HepG2 (cell line): ENCODE measurements around the gene PEX14. TPM values are rescaled to one million over a fixed set of nuclear protein-coding genes. Genes with fewer than 3 reads are reported as not detected.

Experiments
- ATF7 ChIP-seq, 2 experiments: fragments of 450-650 bp in 1 of 2; sonication (generic) in 1 of 2; formaldehyde crosslinking in 1 of 2; IDR thresholded peaks; 2 replicates each; pipeline versions ENCODE4 v1.4.0 to v1.6.1; 2016 to 2020; ENCODE audit warnings: antibody characterized with exemption in 1 of 2, mild to moderate bottlenecking in 1 of 2, missing genetic modification reagents in 1 of 2
- EHMT2 ChIP-seq: fragments of 200-600 bp; sonication (generic); IDR thresholded peaks from 2 replicates; pipeline ENCODE4 v1.7.0; 2017; ENCODE audit warnings: antibody characterized with exemption, low read depth, low read length, borderline replicate concordance
- KMT2B ChIP-seq: IDR thresholded peaks from 2 replicates; pipeline ENCODE4 v1.6.1; 2016; ENCODE audit warnings: missing genetic modification reagents, missing compliant biosample characterization
- ZNF432 ChIP-seq: sonication (generic); formaldehyde crosslinking; IDR thresholded peaks from 2 replicates; pipeline ENCODE4 v1.5.0; 2020; ENCODE audit warnings: missing genetic modification reagents, mild to moderate bottlenecking, borderline replicate concordance
- ZNF674 ChIP-seq: sonication (generic); formaldehyde crosslinking; IDR thresholded peaks from 2 replicates; pipeline ENCODE4 v1.5.0; 2020; ENCODE audit warnings: low read depth, mild to moderate bottlenecking, missing genetic modification reagents
- polyA plus RNA-seq, 8 experiments: library from polyadenylated mRNA; depleted of rRNA in 3 of 8; stranded (reverse) in 7 of 8; unstranded in 1 of 8; fragments of >200 nt; fragmentation: Illumina TruSeq in 4 of 8; extraction: Trizol in 4 of 8; gene quantifications; 2 replicates each; pipeline versions ENCODE4 v1.2.1 to v1.2.3, GENCODE V29; 2011 to 2016; ENCODE audit warnings: low read depth in 4 of 8, missing spikeins in 1 of 8, mixed read lengths in 1 of 8; ENCODE audit not compliant: insufficient read depth in 1 of 8
- total RNA-seq, 5 experiments: library from RNA; depleted of rRNA; stranded (reverse); fragments of >200 nt; fragmentation: Illumina TruSeq; extraction: Trizol; gene quantifications; 2 replicates each; pipeline ENCODE4 v1.2.3, GENCODE V29; 2016; ENCODE audit warnings: low read depth in 1 of 5
- TF ChIP-seq, protein P1 (sequence below): sonication (generic); formaldehyde crosslinking; IDR thresholded peaks from 2 replicates; pipeline ENCODE4 v1.4.0; 2020; ENCODE audit warnings: mild to moderate bottlenecking, missing genetic modification reagents
- TF ChIP-seq, protein P2 (sequence below): sonication (generic); formaldehyde crosslinking; IDR thresholded peaks from 2 replicates; pipeline ENCODE4 v1.8.1; 2023; ENCODE audit warnings: missing genetic modification reagents, inconsistent platforms, borderline replicate concordance
- TF ChIP-seq, protein P3 (sequence below): sonication (generic); formaldehyde crosslinking; IDR thresholded peaks from 2 replicates; pipeline ENCODE4 v1.5.1; 2020; ENCODE audit warnings: missing genetic modification reagents, mild to moderate bottlenecking, borderline replicate concordance
- TF ChIP-seq, protein P4 (sequence below): IDR thresholded peaks from 2 replicates; pipeline ENCODE4 v1.6.1; 2018; ENCODE audit warnings: missing genetic modification reagents

The PEX14 gene
- total and polyA plus RNA-seq, 2 of the 13 experiments (the other 11 are each of a cell fraction or from before 2014, with no cell fraction given), result 6.5 to 9.9 TPM

DNA sequence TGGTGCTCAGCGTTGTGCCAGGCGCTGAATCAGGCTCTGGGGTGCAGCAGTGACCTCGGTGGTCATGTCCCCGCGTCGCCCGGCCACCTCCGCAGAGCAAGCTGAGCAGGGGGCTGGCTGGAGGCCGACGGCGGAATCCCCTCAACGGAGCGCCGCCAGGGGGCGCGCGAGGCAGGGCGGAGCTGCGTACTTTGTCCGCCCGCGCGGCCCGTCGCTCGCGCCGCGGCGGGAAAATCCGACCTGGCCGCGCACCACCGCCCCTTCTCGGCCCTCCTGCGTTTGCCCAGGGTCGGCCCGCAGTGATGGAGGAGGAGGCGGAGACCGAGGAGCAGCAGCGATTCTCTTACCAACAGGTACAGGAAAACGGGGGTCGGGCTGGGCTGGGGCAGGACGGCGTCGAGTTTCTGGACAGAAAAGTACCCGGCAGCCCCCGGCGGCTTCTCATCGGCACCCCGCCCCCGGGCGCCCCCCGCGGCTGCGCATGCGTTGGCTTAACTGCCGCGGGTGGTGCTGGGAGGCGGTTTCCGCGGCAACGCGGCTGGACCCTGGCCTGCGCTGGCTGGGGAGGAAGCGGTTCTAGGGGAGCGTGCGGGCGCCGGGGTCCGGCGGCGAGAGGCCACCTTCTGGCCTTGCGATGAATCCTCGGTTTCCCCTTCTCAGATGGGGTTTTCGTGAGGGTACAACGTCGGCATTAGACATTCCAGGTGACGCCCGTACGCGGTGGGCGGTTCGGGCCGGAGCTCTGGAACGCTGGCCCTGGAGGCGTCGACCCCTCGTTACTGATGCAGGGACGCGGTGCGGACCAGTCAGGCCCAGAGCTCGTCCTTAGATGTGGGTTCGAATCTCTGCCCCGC is 44.3 kb upstream of the PEX14 start, which contains the start of gene CENPS (continued):
- TF ChIP-seq, protein P1, sequence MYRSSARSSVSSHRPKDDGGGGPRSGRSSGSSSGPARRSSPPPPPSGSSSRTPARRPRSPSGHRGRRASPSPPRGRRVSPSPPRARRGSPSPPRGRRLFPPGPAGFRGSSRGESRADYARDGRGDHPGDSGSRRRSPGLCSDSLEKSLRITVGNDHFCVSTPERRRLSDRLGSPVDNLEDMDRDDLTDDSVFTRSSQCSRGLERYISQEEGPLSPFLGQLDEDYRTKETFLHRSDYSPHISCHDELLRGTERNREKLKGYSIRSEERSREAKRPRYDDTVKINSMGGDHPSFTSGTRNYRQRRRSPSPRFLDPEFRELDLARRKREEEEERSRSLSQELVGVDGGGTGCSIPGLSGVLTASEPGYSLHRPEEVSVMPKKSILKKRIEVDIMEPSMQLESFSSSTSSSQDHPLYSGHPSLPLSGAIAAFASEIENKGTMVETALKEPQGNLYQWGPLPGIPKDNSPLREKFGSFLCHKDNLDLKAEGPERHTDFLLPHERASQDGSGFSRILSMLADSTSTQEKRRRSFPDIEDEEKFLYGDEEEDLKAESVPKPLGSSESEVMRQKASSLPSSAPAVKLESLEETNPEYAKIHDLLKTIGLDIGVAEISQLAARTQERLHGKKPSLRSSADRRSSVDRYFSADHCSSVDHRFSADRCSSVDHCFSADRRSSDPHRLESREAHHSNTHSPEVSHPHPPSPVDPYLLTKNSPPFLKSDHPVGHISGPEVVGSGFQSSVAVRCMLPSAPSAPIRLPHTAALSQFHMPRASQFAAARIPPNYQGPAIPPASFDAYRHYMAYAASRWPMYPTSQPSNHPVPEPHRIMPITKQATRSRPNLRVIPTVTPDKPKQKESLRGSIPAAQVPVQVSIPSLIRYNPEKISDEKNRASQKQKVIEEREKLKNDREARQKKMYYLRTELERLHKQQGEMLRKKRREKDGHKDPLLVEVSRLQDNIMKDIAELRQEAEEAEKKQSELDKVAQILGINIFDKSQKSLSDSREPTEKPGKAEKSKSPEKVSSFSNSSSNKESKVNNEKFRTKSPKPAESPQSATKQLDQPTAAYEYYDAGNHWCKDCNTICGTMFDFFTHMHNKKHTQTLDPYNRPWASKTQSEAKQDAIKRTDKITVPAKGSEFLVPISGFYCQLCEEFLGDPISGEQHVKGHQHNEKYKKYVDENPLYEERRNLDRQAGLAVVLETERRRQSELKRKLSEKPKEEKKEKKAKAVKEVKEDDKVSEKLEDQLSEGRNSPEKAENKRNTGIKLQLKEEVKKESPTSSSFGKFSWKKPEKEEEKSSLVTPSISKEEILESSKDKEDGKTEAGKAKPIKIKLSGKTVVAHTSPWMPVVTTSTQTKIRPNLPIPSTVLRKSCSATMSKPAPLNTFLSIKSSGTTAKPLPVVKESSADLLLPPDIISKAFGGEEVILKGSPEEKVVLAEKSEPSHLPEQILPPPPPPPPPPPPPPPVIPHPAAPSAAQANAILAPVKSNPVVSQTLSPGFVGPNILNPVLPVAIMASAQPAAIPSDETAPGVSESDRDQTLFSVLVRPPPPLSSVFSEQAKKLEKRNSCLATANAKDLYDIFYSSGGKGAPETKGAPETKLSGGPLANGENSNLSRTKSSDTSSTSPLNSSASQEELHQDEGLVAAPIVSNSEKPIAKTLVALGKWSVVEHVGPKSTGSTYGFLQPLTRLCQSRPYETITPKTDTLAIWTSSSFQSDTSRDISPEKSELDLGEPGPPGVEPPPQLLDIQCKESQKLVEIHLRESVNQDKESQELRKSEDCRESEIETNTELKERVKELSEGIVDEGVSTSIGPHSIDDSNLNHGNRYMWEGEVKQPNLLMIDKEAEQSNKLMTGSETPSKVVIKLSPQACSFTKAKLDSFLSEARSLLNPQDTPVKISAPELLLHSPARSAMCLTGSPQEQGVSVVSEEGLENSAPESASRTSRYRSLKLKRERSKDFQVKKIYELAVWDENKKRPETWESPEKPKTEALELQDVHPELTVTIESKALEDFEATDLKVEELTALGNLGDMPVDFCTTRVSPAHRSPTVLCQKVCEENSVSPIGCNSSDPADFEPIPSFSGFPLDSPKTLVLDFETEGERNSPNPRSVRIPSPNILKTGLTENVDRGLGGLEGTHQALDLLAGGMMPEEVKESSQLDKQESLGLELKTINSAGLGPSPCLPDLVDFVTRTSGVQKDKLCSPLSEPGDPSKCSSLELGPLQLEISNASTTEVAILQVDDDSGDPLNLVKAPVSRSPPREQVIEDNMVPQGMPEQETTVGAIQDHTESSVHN (CRISPR knock-in tag), result no peak
- TF ChIP-seq KMT2B (CRISPR knock-in tag) (peak; percentile 85), EHMT2 (no peak), ZNF674 (CRISPR knock-in tag) (0 out of 2 replicates have a peak, but pooled peaks have one; percentile 41), ATF7 (IDR thresholded peaks at IDR 0.05) (no peak), ATF7 (CRISPR knock-in tag; IDR thresholded peaks at IDR 0.05) (no peak), ZNF432 (CRISPR knock-in tag) (no peak)
- TF ChIP-seq, protein P2, sequence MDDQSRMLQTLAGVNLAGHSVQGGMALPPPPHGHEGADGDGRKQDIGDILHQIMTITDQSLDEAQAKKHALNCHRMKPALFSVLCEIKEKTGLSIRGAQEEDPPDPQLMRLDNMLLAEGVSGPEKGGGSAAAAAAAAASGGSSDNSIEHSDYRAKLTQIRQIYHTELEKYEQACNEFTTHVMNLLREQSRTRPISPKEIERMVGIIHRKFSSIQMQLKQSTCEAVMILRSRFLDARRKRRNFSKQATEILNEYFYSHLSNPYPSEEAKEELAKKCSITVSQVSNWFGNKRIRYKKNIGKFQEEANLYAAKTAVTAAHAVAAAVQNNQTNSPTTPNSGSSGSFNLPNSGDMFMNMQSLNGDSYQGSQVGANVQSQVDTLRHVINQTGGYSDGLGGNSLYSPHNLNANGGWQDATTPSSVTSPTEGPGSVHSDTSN (CRISPR knock-in tag), result 0 out of 2 replicates have a peak, but pooled peaks have one; percentile 75
- TF ChIP-seq, protein P3, sequence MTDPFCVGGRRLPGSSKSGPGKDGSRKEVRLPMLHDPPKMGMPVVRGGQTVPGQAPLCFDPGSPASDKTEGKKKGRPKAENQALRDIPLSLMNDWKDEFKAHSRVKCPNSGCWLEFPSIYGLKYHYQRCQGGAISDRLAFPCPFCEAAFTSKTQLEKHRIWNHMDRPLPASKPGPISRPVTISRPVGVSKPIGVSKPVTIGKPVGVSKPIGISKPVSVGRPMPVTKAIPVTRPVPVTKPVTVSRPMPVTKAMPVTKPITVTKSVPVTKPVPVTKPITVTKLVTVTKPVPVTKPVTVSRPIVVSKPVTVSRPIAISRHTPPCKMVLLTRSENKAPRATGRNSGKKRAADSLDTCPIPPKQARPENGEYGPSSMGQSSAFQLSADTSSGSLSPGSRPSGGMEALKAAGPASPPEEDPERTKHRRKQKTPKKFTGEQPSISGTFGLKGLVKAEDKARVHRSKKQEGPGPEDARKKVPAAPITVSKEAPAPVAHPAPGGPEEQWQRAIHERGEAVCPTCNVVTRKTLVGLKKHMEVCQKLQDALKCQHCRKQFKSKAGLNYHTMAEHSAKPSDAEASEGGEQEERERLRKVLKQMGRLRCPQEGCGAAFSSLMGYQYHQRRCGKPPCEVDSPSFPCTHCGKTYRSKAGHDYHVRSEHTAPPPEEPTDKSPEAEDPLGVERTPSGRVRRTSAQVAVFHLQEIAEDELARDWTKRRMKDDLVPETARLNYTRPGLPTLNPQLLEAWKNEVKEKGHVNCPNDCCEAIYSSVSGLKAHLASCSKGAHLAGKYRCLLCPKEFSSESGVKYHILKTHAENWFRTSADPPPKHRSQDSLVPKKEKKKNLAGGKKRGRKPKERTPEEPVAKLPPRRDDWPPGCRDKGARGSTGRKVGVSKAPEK, result no peak
- TF ChIP-seq, protein P4, sequence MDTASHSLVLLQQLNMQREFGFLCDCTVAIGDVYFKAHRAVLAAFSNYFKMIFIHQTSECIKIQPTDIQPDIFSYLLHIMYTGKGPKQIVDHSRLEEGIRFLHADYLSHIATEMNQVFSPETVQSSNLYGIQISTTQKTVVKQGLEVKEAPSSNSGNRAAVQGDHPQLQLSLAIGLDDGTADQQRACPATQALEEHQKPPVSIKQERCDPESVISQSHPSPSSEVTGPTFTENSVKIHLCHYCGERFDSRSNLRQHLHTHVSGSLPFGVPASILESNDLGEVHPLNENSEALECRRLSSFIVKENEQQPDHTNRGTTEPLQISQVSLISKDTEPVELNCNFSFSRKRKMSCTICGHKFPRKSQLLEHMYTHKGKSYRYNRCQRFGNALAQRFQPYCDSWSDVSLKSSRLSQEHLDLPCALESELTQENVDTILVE, result peak; percentile 83; the same call in 1 of the 2 replicates
